Measurements from ENCODE around the gene SLC16A3. TPM values are rescaled to one million over a fixed set of nuclear protein-coding genes. Genes with fewer than 3 reads are reported as not detected.

SLC16A3 gene
- total RNA-seq, 1 donor from 2014 or later = 21.0 TPM

DNA sequence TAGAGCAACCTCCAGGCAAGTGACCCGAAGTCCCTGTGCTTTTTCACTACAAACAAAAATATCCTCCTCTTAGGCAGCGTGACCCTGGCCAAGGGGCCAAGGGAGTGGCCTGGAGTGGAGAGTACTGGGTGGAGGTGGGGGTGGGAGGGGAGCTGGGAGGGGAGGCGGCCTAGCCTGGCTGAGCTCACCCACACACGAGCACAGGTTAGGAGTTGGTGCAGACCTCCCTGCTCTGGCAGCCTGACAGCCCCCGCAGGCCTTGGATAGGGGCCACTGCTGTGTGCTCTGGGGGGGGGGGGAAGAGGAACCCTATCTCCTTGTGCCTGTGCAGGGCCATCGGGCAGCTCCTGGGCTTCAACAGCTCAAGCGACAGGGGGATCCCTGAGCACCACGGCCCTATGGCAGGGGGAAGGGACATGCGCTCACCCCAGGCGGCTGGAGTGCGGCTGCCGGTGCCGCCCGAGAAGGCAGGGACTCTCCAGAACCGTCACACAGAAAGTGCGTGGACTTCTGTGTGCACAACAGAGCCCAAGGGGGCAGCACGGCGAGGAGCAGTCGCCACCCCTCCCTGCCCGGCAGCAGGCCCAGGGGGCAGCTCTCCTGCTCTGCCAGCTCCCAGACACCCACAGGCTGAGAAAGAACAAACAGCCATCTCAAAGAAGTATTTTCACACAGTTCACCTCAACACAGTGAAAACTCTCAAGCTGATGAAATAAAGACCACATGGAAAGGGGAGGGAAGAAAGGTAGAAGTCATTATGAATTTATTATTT is 13.3 kb downstream of the SLC16A3 start:
- no peak overlapping the region for H3K9ac ChIP-seq
- H3F3A ChIP-seq (ENCODE audit: low read depth) = peaks cover 19% of the 10 kb centered on the region
- H3K4me1 Mint-ChIP-seq = peaks cover 9% of the 10 kb centered on the region
- H3K27ac ChIP-seq = peak overlapping the region; percentile 20
- no peak for DNase-seq (ENCODE audit: low spot score)
- H3K27me3 ChIP-seq = no peaks in the 10 kb centered on the region
- peaks cover 5% of the 10 kb centered on the region for H3K27me3 Mint-ChIP-seq (ENCODE audit: insufficient read depth, low read depth)
- H3K9me3 Mint-ChIP-seq = no peaks in the 10 kb centered on the region
- H3K36me3 ChIP-seq = no peaks in the 10 kb centered on the region
- no peak overlapping the region for H3K4me3 ChIP-seq
- H4K20me1 ChIP-seq (ENCODE audit: low read depth) = peaks cover 97% of the 10 kb centered on the region
- H2AFZ ChIP-seq (replicated peaks) = no peak overlapping the region
- peaks cover 25% of the 10 kb centered on the region for H3K79me2 ChIP-seq (ENCODE audit: low read depth)
- no peak overlapping the region for H3K4me2 ChIP-seq
- no peak overlapping the region for H3K4me3 Mint-ChIP-seq
- H3K27ac Mint-ChIP-seq = no peak overlapping the region
- TF ChIP-seq, protein P1, sequence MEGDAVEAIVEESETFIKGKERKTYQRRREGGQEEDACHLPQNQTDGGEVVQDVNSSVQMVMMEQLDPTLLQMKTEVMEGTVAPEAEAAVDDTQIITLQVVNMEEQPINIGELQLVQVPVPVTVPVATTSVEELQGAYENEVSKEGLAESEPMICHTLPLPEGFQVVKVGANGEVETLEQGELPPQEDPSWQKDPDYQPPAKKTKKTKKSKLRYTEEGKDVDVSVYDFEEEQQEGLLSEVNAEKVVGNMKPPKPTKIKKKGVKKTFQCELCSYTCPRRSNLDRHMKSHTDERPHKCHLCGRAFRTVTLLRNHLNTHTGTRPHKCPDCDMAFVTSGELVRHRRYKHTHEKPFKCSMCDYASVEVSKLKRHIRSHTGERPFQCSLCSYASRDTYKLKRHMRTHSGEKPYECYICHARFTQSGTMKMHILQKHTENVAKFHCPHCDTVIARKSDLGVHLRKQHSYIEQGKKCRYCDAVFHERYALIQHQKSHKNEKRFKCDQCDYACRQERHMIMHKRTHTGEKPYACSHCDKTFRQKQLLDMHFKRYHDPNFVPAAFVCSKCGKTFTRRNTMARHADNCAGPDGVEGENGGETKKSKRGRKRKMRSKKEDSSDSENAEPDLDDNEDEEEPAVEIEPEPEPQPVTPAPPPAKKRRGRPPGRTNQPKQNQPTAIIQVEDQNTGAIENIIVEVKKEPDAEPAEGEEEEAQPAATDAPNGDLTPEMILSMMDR (IDR thresholded peaks at IDR 0.05) = no peak
- no peak for TF ChIP-seq EZH2phosphoT487 (IDR thresholded peaks at IDR 0.05)
- no peak for TF ChIP-seq EZH2 (IDR thresholded peaks at IDR 0.05)
- no peaks in the 10 kb centered on the region for H3K9me3 ChIP-seq (ENCODE audit: low read depth)
- H3K4me1 ChIP-seq = peaks cover 4% of the 10 kb centered on the region
- peaks cover 15% of the 10 kb centered on the region for H3K36me3 Mint-ChIP-seq

GRCh38 chr17:82242698-82242976 is 13.8 kb downstream of the SLC16A3 start:
- peaks cover 19% of the 10 kb centered on the region for H3F3A ChIP-seq (ENCODE audit: low read depth)
- H2AFZ ChIP-seq (replicated peaks) = no peak overlapping the region
- no peak for DNase-seq (ENCODE audit: low spot score)
- Mint-ChIP-seq H3K4me3 (no peak overlapping the region), H3K4me1 (peaks cover 9% of the 10 kb centered on the region), H3K27me3 (ENCODE audit: insufficient read depth, low read depth) (peaks cover 5% of the 10 kb centered on the region), H3K27ac (no peak overlapping the region), H3K9me3 (no peaks in the 10 kb centered on the region), H3K36me3 (peaks cover 15% of the 10 kb centered on the region)
- peak overlapping the region; percentile 20 for H3K27ac ChIP-seq
- H3K4me2 ChIP-seq = no peak overlapping the region
- peaks cover 27% of the 10 kb centered on the region for H3K79me2 ChIP-seq (ENCODE audit: low read depth)
- no peaks in the 10 kb centered on the region for H3K27me3 ChIP-seq
- TF ChIP-seq EZH2 (IDR thresholded peaks at IDR 0.05) = no peak
- TF ChIP-seq, protein P1 (IDR thresholded peaks at IDR 0.05) = no peak
- no peak for TF ChIP-seq EZH2phosphoT487 (IDR thresholded peaks at IDR 0.05)
- peaks cover 97% of the 10 kb centered on the region for H4K20me1 ChIP-seq (ENCODE audit: low read depth)
- H3K4me3 ChIP-seq = no peak overlapping the region
- no peaks in the 10 kb centered on the region for H3K9me3 ChIP-seq (ENCODE audit: low read depth)
- peaks cover 4% of the 10 kb centered on the region for H3K4me1 ChIP-seq
- no peaks in the 10 kb centered on the region for H3K36me3 ChIP-seq
- no peak overlapping the region for H3K9ac ChIP-seq

DNA sequence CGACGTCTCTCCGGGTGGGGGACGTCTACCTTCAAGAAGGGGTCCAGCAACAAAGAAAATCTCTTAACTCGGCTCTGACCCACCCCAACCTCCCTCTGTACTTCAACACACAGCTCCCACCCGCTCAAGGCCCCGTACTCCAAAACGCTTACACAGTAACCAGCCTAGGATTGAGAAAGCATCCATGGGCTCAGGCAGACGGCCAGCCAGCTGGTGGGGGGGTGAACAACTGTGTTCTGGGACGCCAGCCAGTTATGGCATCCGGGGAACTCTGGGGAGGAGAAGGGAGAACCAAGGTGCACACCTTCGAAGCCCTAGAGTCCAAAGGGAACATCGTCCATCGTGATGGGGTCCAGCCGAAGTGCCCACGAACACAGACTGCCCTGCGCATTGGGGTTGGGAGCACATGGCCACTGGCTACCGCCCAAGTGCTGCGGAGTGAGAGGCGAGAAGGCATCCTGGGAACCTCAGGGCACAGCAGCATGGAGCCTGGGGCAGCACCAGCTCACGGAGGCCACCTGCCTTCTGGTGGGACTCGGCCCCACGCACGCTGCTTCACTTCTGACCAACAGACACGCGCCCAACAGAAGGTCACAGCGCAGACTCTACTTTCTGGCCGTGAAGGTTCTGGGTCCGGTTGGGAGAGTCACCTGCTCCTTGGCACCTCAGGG is 14.3 kb downstream of the SLC16A3 start:
- H3K4me1 Mint-ChIP-seq = peaks cover 11% of the 10 kb centered on the region
- no peaks in the 10 kb centered on the region for H3K9me3 Mint-ChIP-seq
- H3K4me1 ChIP-seq = peaks cover 4% of the 10 kb centered on the region
- peaks cover 96% of the 10 kb centered on the region for H4K20me1 ChIP-seq (ENCODE audit: low read depth)
- no peak for DNase-seq (ENCODE audit: low spot score)
- no peaks in the 10 kb centered on the region for H3K9me3 ChIP-seq (ENCODE audit: low read depth)
- no peak overlapping the region for H2AFZ ChIP-seq (replicated peaks)
- H3K9ac ChIP-seq = no peak overlapping the region
- peaks cover 20% of the 10 kb centered on the region for H3K36me3 Mint-ChIP-seq
- H3K27ac ChIP-seq = peak overlapping the region; percentile 20
- no peak overlapping the region for H3K4me2 ChIP-seq
- TF ChIP-seq EZH2 (IDR thresholded peaks at IDR 0.05) (no peak), EZH2phosphoT487 (IDR thresholded peaks at IDR 0.05) (no peak)
- TF ChIP-seq, protein P1 (IDR thresholded peaks at IDR 0.05) = no peak
- no peaks in the 10 kb centered on the region for H3K36me3 ChIP-seq
- H3K79me2 ChIP-seq (ENCODE audit: low read depth) = peaks cover 30% of the 10 kb centered on the region
- no peak overlapping the region for H3K27ac Mint-ChIP-seq
- H3K27me3 ChIP-seq = no peaks in the 10 kb centered on the region
- peaks cover 16% of the 10 kb centered on the region for H3F3A ChIP-seq (ENCODE audit: low read depth)
- peaks cover 5% of the 10 kb centered on the region for H3K27me3 Mint-ChIP-seq (ENCODE audit: insufficient read depth, low read depth)
- H3K4me3 Mint-ChIP-seq = no peak overlapping the region
- H3K4me3 ChIP-seq = no peak overlapping the region

All from neural progenitor cell (in vitro differentiated cells).